ENCODE data around the gene CIZ1. TPM values are rescaled to one million over a fixed set of nuclear protein-coding genes. Genes with fewer than 3 reads are reported as not detected.

Gene CIZ1
- total RNA-seq, 1 experiment from 2014 or later = 104 TPM

- no CpG with 5 or more reads among the region's 10 CpGs for WGBS (ENCODE audit: extremely low coverage, insufficient read length, low lambda C conversion rate)
- Histone ChIP-seq H3K79me2 (ENCODE audit: insufficient read depth, low read length) (no peaks in the 10 kb centered on the region), H2BK120ac (ENCODE audit: low read depth, low read length, poor library complexity, severe bottlenecking) (no peak overlapping the region), H3K14ac (ENCODE audit: insufficient read depth, low read length) (no peak overlapping the region), H3T11ph (ENCODE audit: low read length) (no peak overlapping the region), H2BK15ac (ENCODE audit: low read depth, low read length) (no peak overlapping the region), H3K27me3 (ENCODE audit: insufficient read depth, low read length) (no peaks in the 10 kb centered on the region), H2AK5ac (ENCODE audit: insufficient read length, low read length) (no peak overlapping the region), H3K9ac (ENCODE audit: extremely low read depth, insufficient read length, low read length) (no peak overlapping the region), H3K18ac (ENCODE audit: insufficient read length, low read depth, low read length) (no peak overlapping the region), H2BK12ac (ENCODE audit: insufficient read length, low read depth, low read length) (no peak overlapping the region), H3K4ac (ENCODE audit: low read depth, low read length) (no peak overlapping the region), H4K20me1 (ENCODE audit: control insufficient read depth, insufficient read depth, insufficient read length) (no peaks in the 10 kb centered on the region), H3K27ac (ENCODE audit: insufficient read length, low read depth, low read length) (no peak overlapping the region), H2BK20ac (ENCODE audit: low read depth, low read length, poor library complexity, severe bottlenecking) (no peak overlapping the region), H2AFZ (ENCODE audit: low read length) (no peak overlapping the region), H3K4me1 (ENCODE audit: insufficient read depth, low read length) (no peaks in the 10 kb centered on the region; the same call in 1 of the 2 replicates), H3K23ac (ENCODE audit: insufficient read length, low read depth, low read length) (no peak overlapping the region), H3K79me1 (ENCODE audit: insufficient read depth, low read depth, low read length, poor library complexity, severe bottlenecking) (no peaks in the 10 kb centered on the region), H3K9me3 (ENCODE audit: control insufficient read depth, low read depth, low read length) (no peaks in the 10 kb centered on the region), H2BK5ac (ENCODE audit: insufficient read length, low read length) (no peak overlapping the region), H3K4me2 (ENCODE audit: insufficient read depth, insufficient read length, low read length) (no peak overlapping the region), H3K56ac (ENCODE audit: insufficient read length, low read depth, low read length) (no peak overlapping the region), H4K5ac (ENCODE audit: insufficient read length, low read depth, low read length) (no peak overlapping the region), H4K91ac (ENCODE audit: insufficient read length, low read depth, low read length) (no peak overlapping the region), H3K23me2 (ENCODE audit: insufficient read length, low read depth, low read length, poor library complexity, severe bottlenecking) (peaks cover 7% of the 10 kb centered on the region), H4K8ac (replicated peaks; ENCODE audit: insufficient read length, low read depth, low read length) (no peak overlapping the region)
- peaks cover 12 to 48% (median 28%) of the 10 kb centered on the region in 3 experiments for H3K36me3 Mint-ChIP-seq (ENCODE audit: insufficient read depth in 1 of 3, low read depth in 3 of 3)
- no peaks in the 10 kb centered on the region for H3K9me3 Mint-ChIP-seq
- DNase-seq = no peak
- peaks cover 6 to 8% of the 10 kb centered on the region in 2 experiments for H3K4me1 Mint-ChIP-seq
- H3K4me3 Mint-ChIP-seq = no peak overlapping the region
- no peak for TF ChIP-seq CTCF (conservative IDR thresholded peaks at IDR 0.05)
- H3K27ac Mint-ChIP-seq = peak overlapping the region in 1 of 3 experiments; percentile 76; a peak in 2 of 7 replicates
- H3K27me3 Mint-ChIP-seq (ENCODE audit: low read depth) = no peaks in the 10 kb centered on the region
Measured at GRCh38 chr9:128162215-128163026, 29.0 kb downstream of the CIZ1 start.

Data from H9 (cell line).